CD4-positive, alpha-beta T cell (primary cell): ENCODE results near the gene SH3RF3. TPM values are rescaled to one million over a fixed set of nuclear protein-coding genes. Genes with fewer than 3 reads are reported as not detected.

Source experiments
- ATAC-seq: fragments of 200-7000 bp; cut with Tn5 transposase; one replicate; pipeline ENCODE4 v1.10.0; 2022; ENCODE audit warnings: mild to moderate bottlenecking; ENCODE audit not compliant: poor library complexity
- CTCF ChIA-PET: fragments of 350-600 bp; sonication (Branson Sonifier 250); formaldehyde crosslinking; loops from one replicate; lab custom pipeline; 2021; ENCODE audit warnings: antibody characterized with exemption, inconsistent platforms; lab: Charles Lee
- POLR2A ChIA-PET: fragments of 350-600 bp; sonication (Branson Sonifier 250); formaldehyde crosslinking; loops from one replicate; lab custom pipeline; 2021; ENCODE audit warnings: antibody characterized with exemption, inconsistent platforms; lab: Charles Lee
- DNase-seq, 14 experiments: peaks; one replicate each; pipeline ENCODE4 v3.0.0-alpha.2; 2013 to 2020; ENCODE audit warnings: mixed read lengths in 2 of 14
- H3K27ac ChIP-seq, 2 donors: one replicate each; pipeline versions ENCODE4 v1.5.1 to v1.7.0; 2013; ENCODE audit warnings: low read length in 2 of 2, low read depth in 1 of 2, mild to moderate bottlenecking in 1 of 2
- H3K27me3 ChIP-seq, 2 experiments: 1 replicate in 1 of 2; 2 replicates in 1 of 2; pipeline versions ENCODE4 v1.6.1 to v1.7.0; 2013; ENCODE audit warnings: low read length in 2 of 2, control low read depth in 1 of 2, mild to moderate bottlenecking in 1 of 2, moderate library complexity in 1 of 2; ENCODE audit not compliant: insufficient read depth in 2 of 2, control insufficient read depth in 1 of 2
- H3K36me3 ChIP-seq: one replicate; pipeline ENCODE4 v1.6.1; 2013; ENCODE audit warnings: low read length, control low read depth; ENCODE audit not compliant: insufficient read depth
- H3K4me1 ChIP-seq: one replicate; pipeline ENCODE4 v1.6.1; 2013; ENCODE audit warnings: low read length, control low read depth; ENCODE audit not compliant: insufficient read depth
- H3K4me3 ChIP-seq: one replicate; pipeline ENCODE4 v1.5.1; 2013; ENCODE audit warnings: mild to moderate bottlenecking, low read length, moderate library complexity
- H3K9me3 ChIP-seq, 2 experiments: 1 replicate in 1 of 2; 2 replicates in 1 of 2; pipeline versions ENCODE4 v1.6.1 to v1.7.0; 2013; ENCODE audit warnings: low read length in 2 of 2, mild to moderate bottlenecking in 2 of 2, control low read depth in 1 of 2, moderate library complexity in 1 of 2; ENCODE audit not compliant: control insufficient read depth in 1 of 2, insufficient read depth in 1 of 2
- H3K27ac Mint-ChIP-seq: one replicate; pipeline ENCODE4 v1.8.0; 2020; ENCODE audit warnings: mixed read lengths
- H3K27me3 Mint-ChIP-seq: one replicate; pipeline ENCODE4 v1.8.0; 2021; ENCODE audit warnings: mixed read lengths
- H3K36me3 Mint-ChIP-seq: one replicate; pipeline ENCODE4 v1.8.0; 2021; ENCODE audit warnings: low read depth, mixed read lengths
- H3K4me1 Mint-ChIP-seq: one replicate; pipeline ENCODE4 v1.8.0; 2021; ENCODE audit warnings: low read depth, mixed read lengths
- H3K4me3 Mint-ChIP-seq: one replicate; pipeline ENCODE4 v1.8.0; 2020; ENCODE audit warnings: mild to moderate bottlenecking, mixed read lengths
- H3K9me3 Mint-ChIP-seq: one replicate; pipeline ENCODE4 v1.8.0; 2020; ENCODE audit warnings: mixed read lengths
- intact Hi-C, 2 experiments: fragments of 100-400 bp; cut with DNase I in 1 of 2; cut with micrococcal nuclease in 1 of 2; formaldehyde crosslinking; loops; one replicate each; pipeline versions ENCODE4 v1.15.1 to v1.9.0; 2023 to 2025; cut with DNase I, micrococcal nuclease
- total RNA-seq, 174 experiments: library from RNA in 2 of 174; stranded (reverse) in 2 of 174; gene quantifications; one replicate each; pipeline ENCODE4 v1.2.3 and lab custom pipeline; 2021 to 2026
- TF ChIP-seq, protein P1 (sequence below): fragments of 200-600 bp; IDR thresholded peaks from one replicate; pipeline ENCODE4 v1.8.0; 2022; ENCODE audit warnings: antibody characterized with exemption, mild to moderate bottlenecking

Gene SH3RF3
- total RNA-seq, 2 experiments from 2014 or later: 5.2 to 5.9 TPM

DNA sequence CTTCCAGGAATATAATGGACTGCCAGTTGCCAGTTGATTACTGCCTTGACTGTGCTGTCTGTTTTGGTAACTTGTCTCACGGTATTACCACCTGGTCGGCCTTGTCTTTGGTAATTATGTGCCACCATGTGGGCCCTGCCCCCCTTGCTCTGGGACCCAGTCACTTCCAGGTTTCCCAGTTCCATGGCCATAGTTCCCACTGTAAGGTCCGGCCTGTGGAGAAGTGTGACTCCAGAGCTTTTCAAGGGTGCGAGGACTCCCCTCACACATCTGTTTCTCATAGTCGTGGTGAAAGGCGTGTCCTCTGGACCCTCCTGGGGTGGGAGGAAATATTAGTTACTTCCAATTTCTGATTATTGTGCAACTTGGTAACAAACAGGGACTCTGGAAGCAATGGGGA lies 334.2 kb downstream of the SH3RF3 start:
- intact Hi-C loops: no loop called here
- Histone ChIP-seq H3K9me3 (no peaks in the 10 kb centered on the region), H3K36me3 (no peaks in the 10 kb centered on the region), H3K4me3 (no peak overlapping the region), H3K27ac (no peak overlapping the region), H3K4me1 (no peaks in the 10 kb centered on the region), H3K27me3 (no peaks in the 10 kb centered on the region)
- H3K27me3 Mint-ChIP-seq: no peaks in the 10 kb centered on the region
- DNase-seq (no peak), ATAC-seq (no peak)
- no peak overlapping the region for H3K27ac Mint-ChIP-seq
- H3K36me3 Mint-ChIP-seq: peaks cover 8% of the 10 kb centered on the region
- TF ChIP-seq, protein P1, sequence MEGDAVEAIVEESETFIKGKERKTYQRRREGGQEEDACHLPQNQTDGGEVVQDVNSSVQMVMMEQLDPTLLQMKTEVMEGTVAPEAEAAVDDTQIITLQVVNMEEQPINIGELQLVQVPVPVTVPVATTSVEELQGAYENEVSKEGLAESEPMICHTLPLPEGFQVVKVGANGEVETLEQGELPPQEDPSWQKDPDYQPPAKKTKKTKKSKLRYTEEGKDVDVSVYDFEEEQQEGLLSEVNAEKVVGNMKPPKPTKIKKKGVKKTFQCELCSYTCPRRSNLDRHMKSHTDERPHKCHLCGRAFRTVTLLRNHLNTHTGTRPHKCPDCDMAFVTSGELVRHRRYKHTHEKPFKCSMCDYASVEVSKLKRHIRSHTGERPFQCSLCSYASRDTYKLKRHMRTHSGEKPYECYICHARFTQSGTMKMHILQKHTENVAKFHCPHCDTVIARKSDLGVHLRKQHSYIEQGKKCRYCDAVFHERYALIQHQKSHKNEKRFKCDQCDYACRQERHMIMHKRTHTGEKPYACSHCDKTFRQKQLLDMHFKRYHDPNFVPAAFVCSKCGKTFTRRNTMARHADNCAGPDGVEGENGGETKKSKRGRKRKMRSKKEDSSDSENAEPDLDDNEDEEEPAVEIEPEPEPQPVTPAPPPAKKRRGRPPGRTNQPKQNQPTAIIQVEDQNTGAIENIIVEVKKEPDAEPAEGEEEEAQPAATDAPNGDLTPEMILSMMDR: no peak
- H3K4me3 Mint-ChIP-seq: no peak overlapping the region
- POLR2A ChIA-PET: no interaction called here
- CTCF ChIA-PET: no interaction called here
- H3K4me1 Mint-ChIP-seq: no peaks in the 10 kb centered on the region
- no peaks in the 10 kb centered on the region for H3K9me3 Mint-ChIP-seq

DNA sequence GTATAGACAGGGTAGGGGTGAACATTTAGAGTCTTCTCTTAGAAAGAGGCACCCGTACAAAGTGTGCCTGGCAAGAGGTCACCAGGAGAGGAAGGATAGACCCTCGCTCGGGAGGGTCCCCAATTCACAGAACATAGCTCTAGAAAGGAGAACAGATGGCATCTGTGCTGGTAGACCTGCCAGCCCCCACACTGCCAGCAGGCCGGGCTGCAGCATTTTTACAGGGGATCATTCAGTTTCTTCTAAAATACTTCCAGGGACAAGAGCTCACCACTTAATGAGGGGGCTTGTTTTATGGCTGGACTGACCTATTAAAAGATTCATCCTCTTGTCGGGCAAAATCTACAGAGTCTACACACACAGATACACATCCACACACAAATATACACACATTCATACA lies 334.9 kb downstream of the SH3RF3 start:
- H3K36me3 Mint-ChIP-seq: peaks cover 6% of the 10 kb centered on the region
- DNase-seq (peak in 1 of 14 experiments; percentile 6), ATAC-seq (no peak)
- ChIA-PET CTCF (no interaction called here), POLR2A (no interaction called here)
- H3K4me1 Mint-ChIP-seq: no peaks in the 10 kb centered on the region
- Histone ChIP-seq H3K4me3 (no peak overlapping the region), H3K36me3 (no peaks in the 10 kb centered on the region), H3K27me3 (no peaks in the 10 kb centered on the region), H3K27ac (no peak overlapping the region), H3K4me1 (no peaks in the 10 kb centered on the region), H3K9me3 (no peaks in the 10 kb centered on the region)
- H3K4me3 Mint-ChIP-seq: no peak overlapping the region
- no peaks in the 10 kb centered on the region for H3K9me3 Mint-ChIP-seq
- no peaks in the 10 kb centered on the region for H3K27me3 Mint-ChIP-seq
- no peak overlapping the region for H3K27ac Mint-ChIP-seq
- intact Hi-C loops: no loop called here
- TF ChIP-seq, protein P1: no peak

DNA sequence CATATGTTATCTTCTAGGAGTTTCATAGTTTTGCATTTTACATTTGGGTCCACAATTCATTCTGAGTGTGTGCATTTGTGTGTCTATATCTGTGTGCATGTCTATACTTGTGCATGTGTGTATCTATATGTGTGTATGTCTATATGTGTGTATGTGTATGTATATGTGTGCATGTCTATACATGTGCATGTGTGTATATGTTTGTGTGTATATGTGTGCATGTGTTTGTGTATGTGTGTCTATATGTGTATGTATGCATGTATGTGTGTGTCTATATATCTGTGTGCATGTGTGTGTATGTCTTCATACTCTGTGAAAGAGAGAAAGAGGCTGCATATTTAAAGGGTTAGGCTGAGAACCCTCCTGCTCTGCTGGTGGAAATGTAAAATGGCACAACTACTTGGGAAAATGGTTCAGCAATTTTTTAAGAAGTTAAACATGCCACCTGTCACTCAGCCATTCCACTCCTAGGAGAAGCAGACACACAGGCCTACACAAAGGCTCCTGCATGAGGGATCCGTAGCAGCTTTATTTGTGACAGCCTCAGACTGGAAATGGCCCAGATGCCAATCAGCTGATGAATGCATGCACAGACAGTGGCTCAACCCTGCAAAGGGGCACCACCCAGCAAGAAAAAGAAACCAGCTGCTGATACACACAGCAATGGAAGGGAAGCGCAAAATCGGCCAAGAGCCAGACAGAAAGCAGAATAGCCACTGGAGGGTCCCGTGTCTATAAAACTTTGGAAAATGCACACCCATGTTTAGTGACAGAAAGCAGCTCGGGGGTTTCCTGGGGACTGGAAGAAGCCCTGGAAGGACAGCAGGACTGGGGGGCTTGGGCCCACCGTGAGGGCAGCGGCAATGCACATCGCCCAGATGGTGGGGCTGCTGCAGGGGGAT lies 337.9 kb downstream of the SH3RF3 start:
- no peaks in the 10 kb centered on the region for H3K36me3 ChIP-seq
- intact Hi-C loops: loop anchor here in 1 of 2 experiments (1.0 kb wide), 1 partner anchor 19 kb away; no protein-coding TSS in a partner anchor
- ChIA-PET POLR2A (no interaction called here), CTCF (no interaction called here)
- peaks cover 5% of the 10 kb centered on the region for H3K36me3 Mint-ChIP-seq
- DNase-seq (no peak), ATAC-seq (no peak)
- no peaks in the 10 kb centered on the region for H3K9me3 ChIP-seq
- H3K4me1 ChIP-seq: no peaks in the 10 kb centered on the region
- H3K4me3 Mint-ChIP-seq: no peak overlapping the region
- H3K27me3 Mint-ChIP-seq: no peaks in the 10 kb centered on the region
- no peaks in the 10 kb centered on the region for H3K4me1 Mint-ChIP-seq
- H3K27ac ChIP-seq: no peak overlapping the region
- H3K4me3 ChIP-seq: no peak overlapping the region
- no peaks in the 10 kb centered on the region for H3K27me3 ChIP-seq
- H3K27ac Mint-ChIP-seq: no peak overlapping the region
- TF ChIP-seq, protein P1: no peak
- H3K9me3 Mint-ChIP-seq: no peaks in the 10 kb centered on the region
